HCT116 (cell line): ENCODE data around the gene TLX1.

ENCODE experiments used
- CEBPB ChIP-seq: IDR thresholded peaks from 2 replicates; pipeline ENCODE4 v1.6.1; 2012; ENCODE audit warnings: low read depth
- EGR1 ChIP-seq: IDR thresholded peaks from 2 replicates; pipeline ENCODE4 v1.6.1; 2012; ENCODE audit warnings: low read depth
- EZH2 ChIP-seq: fragments of 200-600 bp; sonication (generic); IDR thresholded peaks from 2 replicates; pipeline ENCODE4 v1.6.1; 2017; ENCODE audit warnings: antibody characterized with exemption, mixed run types
- POLR2A ChIP-seq: IDR thresholded peaks from 2 replicates; pipeline ENCODE4 v1.7.0; 2011; ENCODE audit warnings: borderline replicate concordance; ENCODE audit not compliant: insufficient read depth, insufficient read length; ENCODE audit errors: extremely low read depth
- POLR2AphosphoS5 ChIP-seq: IDR thresholded peaks from 2 replicates; pipeline ENCODE4 v1.6.1; 2011; ENCODE audit warnings: mild to moderate bottlenecking, low read depth, low read length, moderate library complexity
- TF ChIP-seq, protein P1 (sequence below), 3 experiments: fragments of 200-600 bp in 1 of 3; sonication (generic) in 1 of 3; IDR thresholded peaks in 2 of 3; conservative IDR thresholded peaks in 1 of 3; 2 replicates each; pipeline ENCODE4 v1.5.1; 2012 to 2017; ENCODE audit warnings: low read depth in 2 of 3, low read length in 2 of 3, antibody characterized with exemption in 1 of 3, borderline replicate concordance in 1 of 3, control low read depth in 1 of 3, mild to moderate bottlenecking in 1 of 3, mixed read lengths in 1 of 3, mixed run types in 1 of 3, moderate library complexity in 1 of 3; ENCODE audit not compliant: insufficient read depth in 1 of 3
- TF ChIP-seq, protein P2 (sequence below): IDR thresholded peaks from 2 replicates; pipeline ENCODE4 v1.6.1; 2012

DNA sequence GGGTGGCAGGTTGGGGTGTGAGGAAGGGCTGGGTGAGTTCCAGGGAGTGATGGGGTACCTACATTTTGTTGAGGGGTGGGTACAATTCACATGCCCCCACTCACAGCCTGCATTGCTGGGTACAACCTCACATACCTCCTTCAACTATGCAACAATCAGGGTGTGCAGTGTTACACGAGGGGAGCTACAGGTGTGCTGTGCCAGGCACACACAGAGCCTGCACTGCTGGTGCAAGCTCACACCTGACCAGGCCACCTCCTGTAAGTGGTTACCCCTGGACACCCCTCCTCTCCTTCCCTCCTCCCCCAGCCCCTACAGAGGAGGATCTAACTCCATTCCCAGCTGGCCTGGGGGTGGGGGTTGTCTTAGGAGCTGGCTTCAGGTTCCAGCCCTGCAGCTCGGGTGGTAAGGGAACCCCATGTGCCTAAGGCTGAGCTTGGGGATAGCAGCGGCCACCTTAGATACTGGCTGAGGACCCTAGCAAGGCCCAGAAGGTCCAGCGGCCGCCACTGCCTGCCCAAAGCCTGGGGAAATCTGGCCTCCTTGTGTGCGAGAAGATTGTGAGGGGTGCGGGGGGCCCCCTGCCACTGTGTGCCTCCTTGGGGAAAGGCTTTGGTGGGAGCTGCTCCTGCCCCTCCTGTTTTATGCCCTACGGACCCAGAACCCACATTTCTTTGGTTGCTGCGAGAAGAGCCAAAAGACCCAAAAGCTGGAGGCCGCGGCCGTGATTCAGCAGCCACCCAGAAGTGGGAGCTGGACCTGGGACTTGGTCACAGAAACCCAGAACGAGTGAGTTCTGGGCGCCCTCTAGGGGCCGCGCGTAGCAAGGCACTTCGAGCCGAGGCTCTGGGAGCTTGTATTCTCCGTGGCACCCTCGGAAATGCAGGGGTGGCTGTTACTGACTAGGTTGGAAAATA is 10.8 kb downstream of the TLX1 start:
- TF ChIP-seq, protein P1, sequence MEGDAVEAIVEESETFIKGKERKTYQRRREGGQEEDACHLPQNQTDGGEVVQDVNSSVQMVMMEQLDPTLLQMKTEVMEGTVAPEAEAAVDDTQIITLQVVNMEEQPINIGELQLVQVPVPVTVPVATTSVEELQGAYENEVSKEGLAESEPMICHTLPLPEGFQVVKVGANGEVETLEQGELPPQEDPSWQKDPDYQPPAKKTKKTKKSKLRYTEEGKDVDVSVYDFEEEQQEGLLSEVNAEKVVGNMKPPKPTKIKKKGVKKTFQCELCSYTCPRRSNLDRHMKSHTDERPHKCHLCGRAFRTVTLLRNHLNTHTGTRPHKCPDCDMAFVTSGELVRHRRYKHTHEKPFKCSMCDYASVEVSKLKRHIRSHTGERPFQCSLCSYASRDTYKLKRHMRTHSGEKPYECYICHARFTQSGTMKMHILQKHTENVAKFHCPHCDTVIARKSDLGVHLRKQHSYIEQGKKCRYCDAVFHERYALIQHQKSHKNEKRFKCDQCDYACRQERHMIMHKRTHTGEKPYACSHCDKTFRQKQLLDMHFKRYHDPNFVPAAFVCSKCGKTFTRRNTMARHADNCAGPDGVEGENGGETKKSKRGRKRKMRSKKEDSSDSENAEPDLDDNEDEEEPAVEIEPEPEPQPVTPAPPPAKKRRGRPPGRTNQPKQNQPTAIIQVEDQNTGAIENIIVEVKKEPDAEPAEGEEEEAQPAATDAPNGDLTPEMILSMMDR (IDR thresholded peaks at IDR 0.05 in 2 of 3, conservative IDR thresholded peaks at IDR 0.05 in 1 of 3; ENCODE audit: borderline replicate concordance in 1 of 3, insufficient read depth in 1 of 3, low read depth in 2 of 3, low read length in 2 of 3): peak; percentile 99 to 100 (median 99)
- TF ChIP-seq, protein P2, sequence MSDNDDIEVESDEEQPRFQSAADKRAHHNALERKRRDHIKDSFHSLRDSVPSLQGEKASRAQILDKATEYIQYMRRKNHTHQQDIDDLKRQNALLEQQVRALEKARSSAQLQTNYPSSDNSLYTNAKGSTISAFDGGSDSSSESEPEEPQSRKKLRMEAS: no peak
- TF ChIP-seq POLR2A (no peak), EZH2 (no peak), CEBPB (no peak), EGR1 (no peak), POLR2AphosphoS5 (peak; percentile 38; the same call in 1 of the 2 replicates)
